GM10266 (cell line): ENCODE data around the gene TNF.

Experiments used
- DNase-seq: peaks from one replicate; pipeline ENCODE4 v3.0.0; 2012; ENCODE audit errors: extremely low spot score
- TF ChIP-seq, protein P1 (sequence below): IDR thresholded peaks from 2 replicates; pipeline ENCODE4 v1.5.1; 2012; ENCODE audit warnings: mild to moderate bottlenecking, low read depth; ENCODE audit not compliant: control insufficient read depth, insufficient read depth; ENCODE audit errors: missing control alignments

Gene TNF

DNA sequence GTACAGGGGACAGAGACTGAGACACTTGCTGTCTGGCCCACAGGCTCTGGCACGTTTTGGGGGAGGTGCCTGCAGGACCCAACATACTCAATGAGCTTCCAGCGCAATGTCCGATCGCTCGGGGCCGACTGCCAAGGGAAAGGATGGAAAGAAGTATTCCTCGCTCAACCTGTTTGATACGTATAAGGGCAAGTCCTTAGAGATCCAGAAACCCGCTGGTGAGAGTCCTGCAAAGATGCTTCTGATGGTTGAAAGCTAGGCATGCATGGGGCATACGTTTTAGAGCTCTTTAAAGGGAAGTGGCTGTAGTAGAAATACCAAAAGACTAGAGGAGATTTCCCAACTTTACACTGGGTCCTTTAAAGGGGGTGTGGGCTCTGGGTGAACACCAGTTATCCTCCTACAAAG is 47.3 kb downstream of the TNF start:
- DNase-seq = no peak

DNA sequence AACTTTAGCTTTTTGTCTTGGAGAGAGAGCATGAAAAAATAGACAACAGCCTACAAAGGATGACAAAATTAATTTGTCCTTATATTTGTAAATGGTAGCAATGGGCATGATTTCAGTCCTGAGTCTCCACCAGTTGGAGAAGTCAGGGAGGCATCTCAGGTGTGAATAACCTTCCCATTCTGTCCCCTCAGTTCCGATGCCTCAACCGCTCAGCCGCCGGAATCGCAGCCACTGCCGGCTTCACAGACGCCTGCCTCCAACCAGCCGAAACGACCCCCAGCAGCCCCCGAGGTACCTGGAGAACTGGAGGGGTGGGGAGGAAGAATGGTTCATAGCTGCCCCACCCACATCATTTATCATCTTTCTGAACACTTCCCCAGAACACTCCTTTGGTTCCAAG is 48.7 kb downstream of the TNF start:
- TF ChIP-seq, protein P1, sequence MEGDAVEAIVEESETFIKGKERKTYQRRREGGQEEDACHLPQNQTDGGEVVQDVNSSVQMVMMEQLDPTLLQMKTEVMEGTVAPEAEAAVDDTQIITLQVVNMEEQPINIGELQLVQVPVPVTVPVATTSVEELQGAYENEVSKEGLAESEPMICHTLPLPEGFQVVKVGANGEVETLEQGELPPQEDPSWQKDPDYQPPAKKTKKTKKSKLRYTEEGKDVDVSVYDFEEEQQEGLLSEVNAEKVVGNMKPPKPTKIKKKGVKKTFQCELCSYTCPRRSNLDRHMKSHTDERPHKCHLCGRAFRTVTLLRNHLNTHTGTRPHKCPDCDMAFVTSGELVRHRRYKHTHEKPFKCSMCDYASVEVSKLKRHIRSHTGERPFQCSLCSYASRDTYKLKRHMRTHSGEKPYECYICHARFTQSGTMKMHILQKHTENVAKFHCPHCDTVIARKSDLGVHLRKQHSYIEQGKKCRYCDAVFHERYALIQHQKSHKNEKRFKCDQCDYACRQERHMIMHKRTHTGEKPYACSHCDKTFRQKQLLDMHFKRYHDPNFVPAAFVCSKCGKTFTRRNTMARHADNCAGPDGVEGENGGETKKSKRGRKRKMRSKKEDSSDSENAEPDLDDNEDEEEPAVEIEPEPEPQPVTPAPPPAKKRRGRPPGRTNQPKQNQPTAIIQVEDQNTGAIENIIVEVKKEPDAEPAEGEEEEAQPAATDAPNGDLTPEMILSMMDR = no peak
- DNase-seq = no peak

More for the DNA sequence above, 47.3 kb downstream of the TNF start:
- TF ChIP-seq, protein P1 = no peak

DNA sequence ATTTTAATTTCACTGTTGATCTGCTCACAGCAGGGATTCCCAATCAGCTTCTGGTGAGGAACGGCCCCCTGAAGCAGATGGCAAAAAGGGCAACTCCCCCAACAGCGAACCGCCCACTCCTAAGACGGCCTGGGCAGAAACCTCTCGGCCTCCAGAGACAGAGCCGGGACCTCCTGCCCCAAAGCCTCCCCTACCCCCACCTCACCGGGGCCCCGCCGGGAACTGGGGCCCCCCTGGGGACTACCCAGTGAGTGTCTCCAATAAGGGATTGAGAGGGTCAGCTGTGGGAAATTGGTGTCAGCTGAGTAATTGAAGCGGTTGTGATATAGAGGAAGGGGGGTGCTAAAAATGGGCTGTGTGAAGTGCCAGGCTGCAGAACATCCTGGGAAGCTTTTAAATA is 51.6 kb downstream of the TNF start:
- no peak for DNase-seq
- TF ChIP-seq, protein P1 = no peak

DNA sequence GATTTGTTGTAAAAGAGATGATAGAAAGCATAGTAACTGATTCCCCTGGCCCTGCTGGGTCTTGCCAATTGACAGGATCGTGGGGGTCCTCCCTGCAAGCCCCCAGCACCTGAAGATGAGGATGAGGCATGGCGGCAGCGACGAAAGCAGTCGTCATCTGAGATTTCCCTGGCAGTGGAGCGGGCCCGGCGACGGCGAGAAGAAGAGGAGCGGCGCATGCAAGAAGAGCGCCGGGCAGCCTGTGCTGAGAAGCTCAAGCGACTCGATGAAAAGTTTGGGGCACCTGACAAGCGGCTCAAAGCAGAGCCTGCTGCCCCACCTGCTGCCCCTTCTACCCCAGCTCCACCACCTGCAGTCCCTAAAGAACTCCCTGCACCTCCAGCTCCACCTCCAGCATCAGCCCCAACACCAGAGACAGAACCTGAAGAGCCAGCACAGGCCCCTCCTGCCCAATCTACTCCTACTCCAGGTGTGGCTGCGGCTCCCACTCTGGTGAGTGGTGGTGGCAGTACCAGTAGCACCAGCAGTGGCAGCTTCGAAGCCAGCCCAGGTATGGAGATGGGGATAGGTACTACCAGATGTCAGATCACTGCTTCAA is 52.4 kb downstream of the TNF start:
- no peak for DNase-seq
- TF ChIP-seq, protein P1 = no peak
